Body of pancreas (tissue), 4 donors: Measurements from ENCODE around the gene LTK. TPM values are rescaled to one million over a fixed set of nuclear protein-coding genes. Genes with fewer than 3 reads are reported as not detected.

Source experiments
- ATAC-seq: fragments of 150-250 bp; one replicate; pipeline ENCODE4 v1.9.1; 2016
- DNase-seq, 4 donors: peaks; one replicate each; pipeline ENCODE4 v3.0.0-alpha.2; 2019
- H3K27ac ChIP-seq, 4 donors: fragments of 200-600 bp; sonication (generic); 1 replicate in 3 of 4; 2 replicates in 1 of 4; pipeline versions ENCODE4 v1.5.1 to v1.6.1; 2016 to 2019; ENCODE audit warnings: mild to moderate bottlenecking in 1 of 4, mixed read lengths in 1 of 4, moderate library complexity in 1 of 4
- H3K27me3 ChIP-seq, 2 donors: fragments of 200-600 bp; sonication (generic); one replicate each; pipeline ENCODE4 v1.6.0; 2016; ENCODE audit warnings: mild to moderate bottlenecking in 1 of 2
- H3K36me3 ChIP-seq, 2 donors: fragments of 200-600 bp; sonication (generic); replicated peaks in 1 of 2; 2 replicates each; pipeline ENCODE4 v1.5.1; 2016; ENCODE audit warnings: low read depth in 2 of 2; ENCODE audit not compliant: insufficient read depth in 1 of 2
- H3K4me1 ChIP-seq: fragments of 200-600 bp; sonication (generic); one replicate; pipeline ENCODE4 v1.6.0; 2016
- H3K4me3 ChIP-seq, 2 donors: fragments of 200-600 bp; sonication (generic); 1 replicate in 1 of 2; 2 replicates in 1 of 2; pipeline ENCODE4 v1.5.1; 2016 to 2019
- H3K9me3 ChIP-seq, 3 donors: fragments of 200-600 bp; sonication (generic); 1 replicate in 2 of 3; 2 replicates in 1 of 3; pipeline ENCODE4 v1.5.1; 2016
- POLR2A ChIP-seq, 3 donors: fragments of 450-650 bp; IDR thresholded peaks; one replicate each; pipeline ENCODE4 v1.6.1; 2016; ENCODE audit warnings: antibody characterized with exemption in 3 of 3, mild to moderate bottlenecking in 2 of 3
- WGBS, 2 donors: methylation state at CpG; one replicate each; pipeline ENCODE4 v1.1.5; 2017; 5-methylcytosine and 5-hydroxymethylcytosine counted together
- intact Hi-C: fragments of 100-400 bp; cut with DNase I; formaldehyde crosslinking; loops from one replicate; pipeline ENCODE4 v1.15.1; 2023
- total RNA-seq, 2 donors: library from RNA; depleted of rRNA; stranded (reverse); fragments of >200 nt; gene quantifications; one replicate each; pipeline ENCODE4 v1.1.0, GENCODE V29; 2016
- TF ChIP-seq, protein P1 (sequence below), 7 experiments: fragments of 450-650 bp in 4 of 7; fragments of 200-600 bp in 3 of 7; sonication (generic) in 3 of 7; IDR thresholded peaks; one replicate each; pipeline ENCODE4 v1.5.1; 2016 to 2019; ENCODE audit warnings: antibody characterized with exemption in 7 of 7

The LTK gene
- total RNA-seq, 2 donors from 2014 or later = not detected

- WGBS, 2 donors = 76 to 79% methylated on average over 8 to 10 of the region's 10 CpGs
- DNase-seq (no peak), ATAC-seq (no peak)
- peaks cover 0 to under 1% of the 10 kb centered on the region in 2 donors for H3K27me3 ChIP-seq
- no peaks in the 10 kb centered on the region for H3K9me3 ChIP-seq
- H3K4me3 ChIP-seq = no peak overlapping the region
- H3K4me1 ChIP-seq = peaks cover 21% of the 10 kb centered on the region
- H3K36me3 ChIP-seq = no peaks in the 10 kb centered on the region
- TF ChIP-seq, protein P1, sequence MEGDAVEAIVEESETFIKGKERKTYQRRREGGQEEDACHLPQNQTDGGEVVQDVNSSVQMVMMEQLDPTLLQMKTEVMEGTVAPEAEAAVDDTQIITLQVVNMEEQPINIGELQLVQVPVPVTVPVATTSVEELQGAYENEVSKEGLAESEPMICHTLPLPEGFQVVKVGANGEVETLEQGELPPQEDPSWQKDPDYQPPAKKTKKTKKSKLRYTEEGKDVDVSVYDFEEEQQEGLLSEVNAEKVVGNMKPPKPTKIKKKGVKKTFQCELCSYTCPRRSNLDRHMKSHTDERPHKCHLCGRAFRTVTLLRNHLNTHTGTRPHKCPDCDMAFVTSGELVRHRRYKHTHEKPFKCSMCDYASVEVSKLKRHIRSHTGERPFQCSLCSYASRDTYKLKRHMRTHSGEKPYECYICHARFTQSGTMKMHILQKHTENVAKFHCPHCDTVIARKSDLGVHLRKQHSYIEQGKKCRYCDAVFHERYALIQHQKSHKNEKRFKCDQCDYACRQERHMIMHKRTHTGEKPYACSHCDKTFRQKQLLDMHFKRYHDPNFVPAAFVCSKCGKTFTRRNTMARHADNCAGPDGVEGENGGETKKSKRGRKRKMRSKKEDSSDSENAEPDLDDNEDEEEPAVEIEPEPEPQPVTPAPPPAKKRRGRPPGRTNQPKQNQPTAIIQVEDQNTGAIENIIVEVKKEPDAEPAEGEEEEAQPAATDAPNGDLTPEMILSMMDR (IDR thresholded peaks at IDR 0.05) = no peak
- TF ChIP-seq POLR2A (IDR thresholded peaks at IDR 0.05) = no peak
- intact Hi-C loops = no loop called here
- H3K27ac ChIP-seq = no peak overlapping the region
Measured at GRCh38 chr15:41506796-41507341, 6.8 kb downstream of the LTK start.

DNA sequence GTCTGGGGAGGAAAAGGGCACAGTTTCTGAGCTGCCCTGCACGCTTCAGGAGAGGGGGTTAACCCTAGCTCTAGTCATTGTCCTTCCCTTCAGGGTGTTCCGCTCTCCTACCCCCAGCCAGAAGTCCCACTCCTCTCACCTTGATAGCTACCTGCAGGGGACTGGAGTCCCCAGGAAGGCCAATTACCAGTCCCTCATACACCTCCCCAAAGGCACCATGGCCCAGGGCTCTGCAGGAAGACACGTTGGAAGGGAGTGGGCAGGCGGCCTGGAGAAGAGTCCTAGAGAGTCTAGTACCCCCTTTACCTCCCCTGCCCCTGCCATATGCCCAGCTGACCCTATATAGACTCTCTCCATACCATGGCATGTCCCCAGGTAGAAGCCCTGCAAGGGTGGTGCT, 7.9 kb downstream of the LTK start:
- peaks cover 10% of the 10 kb centered on the region for H3K4me1 ChIP-seq
- ATAC-seq = no peak
- no peaks in the 10 kb centered on the region for H3K9me3 ChIP-seq
- no peak for TF ChIP-seq POLR2A (IDR thresholded peaks at IDR 0.05)
- TF ChIP-seq, protein P1 (IDR thresholded peaks at IDR 0.05) = no peak
- no peaks in the 10 kb centered on the region for H3K36me3 ChIP-seq
- intact Hi-C loops = no loop called here
- no peak overlapping the region for H3K27ac ChIP-seq
- 97 to 100% methylated on average over 3 to 4 of the region's 4 CpGs for WGBS, 2 donors
- DNase-seq = no peak
- H3K4me3 ChIP-seq = no peak overlapping the region
- H3K27me3 ChIP-seq = no peaks in the 10 kb centered on the region

- Histone ChIP-seq H3K9me3 (no peaks in the 10 kb centered on the region), H3K4me1 (peaks cover 10% of the 10 kb centered on the region), H3K4me3 (no peak overlapping the region), H3K27me3 (no peaks in the 10 kb centered on the region), H3K36me3 (no peaks in the 10 kb centered on the region), H3K27ac (no peak overlapping the region)
- no peak for TF ChIP-seq POLR2A (IDR thresholded peaks at IDR 0.05)
- TF ChIP-seq, protein P1 (IDR thresholded peaks at IDR 0.05) = no peak
- DNase-seq (no peak), ATAC-seq (no peak)
- WGBS, 2 donors = 89 to 100% methylated on average over 5 to 13 of the region's 13 CpGs
- intact Hi-C loops = no loop called here
Measured at GRCh38 chr15:41504751-41505492, 8.7 kb downstream of the LTK start.

GRCh38 chr15:41503669-41504010, 10.0 kb downstream of the LTK start:
- no peaks in the 10 kb centered on the region for H3K27me3 ChIP-seq
- H3K27ac ChIP-seq = no peak overlapping the region
- peaks cover 10% of the 10 kb centered on the region for H3K4me1 ChIP-seq
- no peaks in the 10 kb centered on the region for H3K36me3 ChIP-seq
- DNase-seq = no peak
- TF ChIP-seq POLR2A (IDR thresholded peaks at IDR 0.05) = no peak
- TF ChIP-seq, protein P1 (IDR thresholded peaks at IDR 0.05) = no peak
- H3K9me3 ChIP-seq = no peaks in the 10 kb centered on the region
- 79 to 86% methylated on average over 1 to 5 of the region's 5 CpGs for WGBS, 2 donors
- intact Hi-C loops = no loop called here
- no peak overlapping the region for H3K4me3 ChIP-seq
- ATAC-seq = no peak
